Stimulated activated CD8-positive, alpha-beta memory T cell treated with anti-CD3 and anti-CD28 coated beads, Interleukin-4, amount 100 ng/mL, for 4 hours (primary cell): ENCODE measurements around the gene CEP76.
"Not testable (repeated sequence)": the region's sequence is repeated elsewhere in the genome, so short reads cannot be mapped to it uniquely, and the experiment has no call there.

Source experiments
- DNase-seq, 2 donors: peaks; one replicate each; pipeline ENCODE4 v3.0.0-alpha.2; 2020; ENCODE audit warnings: low read depth in 2 of 2, low spot score in 1 of 2

The CEP76 gene

DNA sequence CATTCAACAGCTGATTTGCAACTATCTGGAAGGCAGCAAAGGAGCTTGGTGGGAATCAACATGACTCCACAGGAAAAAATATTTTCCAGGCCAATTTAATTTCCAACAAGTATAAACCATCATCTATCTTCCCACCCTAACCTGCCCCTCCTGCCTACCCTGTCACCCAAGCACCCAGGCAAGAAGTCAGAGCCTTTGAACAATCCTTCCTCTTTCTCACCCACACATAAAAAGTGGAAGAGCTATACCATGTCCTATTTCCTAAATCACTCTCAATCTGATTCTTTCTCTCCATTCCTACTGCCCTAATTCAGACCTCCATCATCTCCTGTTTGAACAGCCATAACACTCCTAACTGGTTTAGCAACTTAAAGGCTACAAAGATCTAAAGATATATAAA lies 57.3 kb downstream of the CEP76 start:
- DNase-seq = no peak

DNA sequence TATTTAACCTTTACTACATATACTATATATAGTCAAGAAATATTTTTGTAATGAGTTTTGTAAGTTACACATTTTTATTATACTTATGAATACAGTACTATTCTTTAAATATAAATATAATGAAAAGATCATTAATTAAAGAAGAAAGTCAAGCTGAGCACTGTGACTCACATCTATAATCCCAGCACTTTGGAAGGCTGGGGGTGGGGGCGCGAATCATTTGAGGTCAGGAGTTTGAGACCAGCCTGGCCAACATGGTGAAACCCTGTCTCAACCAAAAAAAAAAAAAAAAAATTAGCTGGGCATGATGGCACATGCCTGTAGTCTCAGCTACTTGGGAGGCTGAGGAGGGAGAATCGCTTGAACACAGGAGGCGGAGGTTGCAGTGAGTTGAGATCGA lies 58.8 kb downstream of the CEP76 start:
- not testable (repeated sequence) for DNase-seq

DNA sequence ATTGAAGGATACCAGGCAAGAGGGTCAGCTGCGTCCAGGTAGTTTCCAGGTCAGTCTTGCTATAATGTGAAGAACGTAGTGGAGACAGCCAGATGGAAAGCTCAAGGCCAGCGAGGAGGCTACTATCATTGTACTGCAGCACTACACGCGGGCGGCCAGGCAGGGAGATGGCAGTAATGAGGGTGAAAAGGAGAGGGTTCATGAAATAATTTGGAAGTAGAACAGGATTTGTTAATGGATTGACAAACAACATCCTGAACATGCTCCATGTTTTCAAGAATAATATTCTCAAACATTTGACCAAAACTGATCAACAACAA lies 61.7 kb downstream of the CEP76 start:
- DNase-seq = no peak

DNA sequence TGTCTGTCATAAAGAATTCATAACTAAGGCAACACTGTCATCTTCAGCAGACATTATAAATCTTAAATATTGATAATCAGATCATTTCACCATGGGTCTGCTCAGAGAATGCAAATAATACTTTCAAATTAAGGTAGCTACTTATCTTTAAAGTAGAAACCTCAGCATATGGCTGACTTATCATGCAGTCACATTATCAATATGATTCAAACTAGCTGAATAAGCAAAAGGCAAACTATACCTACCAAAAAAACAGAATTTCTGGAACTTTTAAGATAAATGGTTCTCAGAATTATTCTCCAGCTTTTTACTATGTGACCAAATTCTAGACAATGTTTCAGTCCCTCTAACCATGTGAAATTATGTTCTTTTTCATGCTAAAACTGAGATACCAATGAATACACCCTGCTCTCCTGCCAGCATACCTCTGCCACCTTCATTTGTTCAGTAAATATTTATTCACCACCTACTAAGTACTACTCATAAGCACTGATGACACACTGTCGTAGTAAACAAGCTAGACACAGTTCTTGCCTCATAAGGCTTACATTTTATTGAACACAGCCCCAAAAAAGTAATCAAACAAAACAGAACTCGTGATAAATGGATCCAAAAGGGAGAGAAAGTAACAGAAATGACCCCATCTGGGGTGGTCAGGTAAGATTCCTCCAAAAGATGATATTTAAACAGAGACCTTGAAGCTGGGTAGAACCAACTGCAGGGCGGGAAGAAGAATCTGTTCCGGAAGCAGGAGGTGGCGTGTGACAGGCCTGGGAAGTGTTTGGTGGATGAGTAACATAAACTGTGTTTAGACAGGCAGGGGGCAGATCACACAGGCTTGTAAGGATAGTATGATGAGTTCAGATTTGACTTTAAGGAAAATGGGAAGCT lies 62.3 kb downstream of the CEP76 start:
- DNase-seq = no peak

DNA sequence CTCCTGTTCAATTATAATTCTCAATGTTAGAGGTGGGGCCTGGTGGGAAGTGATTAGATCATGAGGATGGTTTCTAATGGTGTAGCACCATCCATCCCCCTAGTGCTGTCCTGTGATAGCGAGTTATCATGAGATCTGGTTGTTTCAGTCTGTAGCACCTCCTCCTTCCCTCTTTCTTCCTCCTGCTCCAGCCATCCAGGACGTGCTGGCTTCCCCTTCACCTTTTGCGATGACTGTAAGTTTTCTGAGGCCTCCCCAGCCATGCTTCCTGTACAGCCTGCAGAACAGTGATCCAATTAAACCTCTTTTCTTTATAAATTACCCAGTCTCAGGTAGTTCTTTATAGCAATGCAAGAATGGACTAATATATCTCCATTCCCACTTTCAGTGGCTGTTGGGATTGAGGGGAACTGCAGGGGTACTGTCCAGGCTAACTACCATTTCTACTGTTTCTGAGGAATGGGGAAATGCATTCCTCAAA lies 63.8 kb downstream of the CEP76 start:
- DNase-seq = no peak

DNA sequence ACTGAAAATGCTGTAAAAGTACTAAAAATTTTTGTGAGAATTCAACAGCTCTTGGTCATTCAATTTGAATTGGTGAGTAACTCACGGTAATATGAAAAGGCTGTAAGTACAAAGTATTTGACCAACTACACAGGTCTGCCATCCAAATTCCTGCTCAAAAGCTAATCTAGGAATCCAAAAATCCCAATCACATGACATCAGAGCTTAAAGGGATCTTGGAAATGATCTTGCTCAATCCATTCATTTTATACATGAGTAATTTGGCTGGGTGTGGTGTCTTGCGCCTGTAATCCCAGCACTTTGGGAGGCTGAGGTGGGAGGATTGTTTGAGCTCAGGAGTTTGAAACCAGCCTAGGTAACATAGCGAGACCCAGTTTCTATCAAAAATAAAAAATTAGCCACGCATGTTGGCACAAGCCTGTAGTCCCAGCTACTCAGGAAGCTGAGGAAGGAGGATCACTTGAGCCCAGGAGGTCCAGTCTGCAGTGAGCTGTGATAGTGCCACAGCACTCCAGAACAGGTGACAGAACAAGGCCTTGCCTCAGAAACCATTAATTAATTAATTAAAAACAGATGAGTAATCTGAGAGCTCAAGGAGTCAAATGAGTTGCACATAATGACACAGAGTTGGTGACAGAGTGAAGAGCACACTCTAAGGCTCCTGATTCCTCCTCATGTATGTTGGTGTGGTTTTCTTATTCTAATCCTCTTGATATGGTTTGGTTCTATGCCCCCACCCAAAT lies 64.5 kb downstream of the CEP76 start:
- DNase-seq = no peak

DNA sequence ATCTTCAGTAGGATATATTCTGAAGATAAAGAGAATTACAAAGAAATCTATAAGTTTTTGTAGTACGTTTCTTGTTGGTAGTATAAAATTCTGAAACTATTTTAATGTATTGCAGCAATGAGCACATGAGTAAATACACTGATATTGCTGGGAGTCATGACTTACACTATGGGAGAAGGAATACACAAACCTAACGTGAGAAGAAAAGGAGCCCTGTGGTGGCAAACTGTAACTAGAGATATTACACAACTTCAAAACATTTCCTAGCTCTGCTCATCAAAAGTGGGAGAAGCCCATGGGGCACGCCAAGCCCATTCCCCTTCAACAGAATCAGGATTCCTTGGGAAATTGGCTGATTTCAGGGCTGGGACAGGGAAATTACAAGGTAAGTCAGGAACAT lies 65.1 kb downstream of the CEP76 start:
- DNase-seq = no peak

DNA sequence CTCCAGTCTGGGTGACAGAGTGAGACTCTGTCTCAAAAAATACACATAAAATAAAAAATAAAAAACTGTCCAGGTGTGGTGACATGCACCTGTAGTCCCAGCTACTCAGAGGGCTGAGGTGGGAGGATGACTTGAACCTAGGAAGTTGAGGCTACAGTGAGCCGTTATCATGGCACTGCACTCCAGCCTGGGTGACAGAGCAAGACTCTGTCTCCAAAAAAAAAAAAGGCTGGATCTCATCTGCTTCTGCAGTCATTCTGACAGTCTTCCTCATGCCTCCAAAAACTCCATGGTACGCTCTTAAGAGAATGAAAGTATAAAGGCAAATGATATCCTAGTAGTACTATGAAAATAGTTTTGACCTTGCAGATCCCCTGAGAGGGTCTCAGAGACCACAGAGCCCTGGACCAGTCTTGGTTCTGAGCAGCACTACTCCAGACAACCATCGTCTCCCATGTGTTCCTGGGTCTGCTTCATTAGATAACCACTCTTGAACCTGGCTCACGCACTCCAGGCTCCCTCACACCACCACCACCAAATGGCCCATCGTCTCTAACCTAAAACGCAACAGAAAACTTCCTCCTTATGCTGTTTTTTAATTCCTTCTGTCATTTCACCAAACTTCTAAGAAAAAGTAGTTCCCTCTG lies 70.6 kb downstream of the CEP76 start:
- no peak for DNase-seq

DNA sequence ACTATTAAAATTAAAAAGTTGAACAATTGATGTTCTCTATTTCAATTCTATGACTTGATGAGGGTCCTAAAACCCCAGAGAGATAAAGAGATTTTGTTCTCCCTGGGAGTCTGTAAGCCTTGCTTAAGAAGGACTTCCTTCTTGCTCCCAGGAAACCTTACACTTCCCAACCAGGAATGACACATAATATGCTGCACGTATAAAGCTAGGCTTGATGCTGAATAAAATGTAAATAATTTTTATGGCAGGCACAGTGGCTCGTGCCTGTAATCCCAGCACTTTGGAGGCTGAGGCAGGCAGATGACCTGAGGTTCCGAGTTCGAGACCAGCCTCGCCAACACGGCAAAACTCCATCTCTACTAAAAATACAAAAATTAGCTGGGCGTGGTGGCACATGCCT lies 72.4 kb downstream of the CEP76 start:
- no peak for DNase-seq

DNA sequence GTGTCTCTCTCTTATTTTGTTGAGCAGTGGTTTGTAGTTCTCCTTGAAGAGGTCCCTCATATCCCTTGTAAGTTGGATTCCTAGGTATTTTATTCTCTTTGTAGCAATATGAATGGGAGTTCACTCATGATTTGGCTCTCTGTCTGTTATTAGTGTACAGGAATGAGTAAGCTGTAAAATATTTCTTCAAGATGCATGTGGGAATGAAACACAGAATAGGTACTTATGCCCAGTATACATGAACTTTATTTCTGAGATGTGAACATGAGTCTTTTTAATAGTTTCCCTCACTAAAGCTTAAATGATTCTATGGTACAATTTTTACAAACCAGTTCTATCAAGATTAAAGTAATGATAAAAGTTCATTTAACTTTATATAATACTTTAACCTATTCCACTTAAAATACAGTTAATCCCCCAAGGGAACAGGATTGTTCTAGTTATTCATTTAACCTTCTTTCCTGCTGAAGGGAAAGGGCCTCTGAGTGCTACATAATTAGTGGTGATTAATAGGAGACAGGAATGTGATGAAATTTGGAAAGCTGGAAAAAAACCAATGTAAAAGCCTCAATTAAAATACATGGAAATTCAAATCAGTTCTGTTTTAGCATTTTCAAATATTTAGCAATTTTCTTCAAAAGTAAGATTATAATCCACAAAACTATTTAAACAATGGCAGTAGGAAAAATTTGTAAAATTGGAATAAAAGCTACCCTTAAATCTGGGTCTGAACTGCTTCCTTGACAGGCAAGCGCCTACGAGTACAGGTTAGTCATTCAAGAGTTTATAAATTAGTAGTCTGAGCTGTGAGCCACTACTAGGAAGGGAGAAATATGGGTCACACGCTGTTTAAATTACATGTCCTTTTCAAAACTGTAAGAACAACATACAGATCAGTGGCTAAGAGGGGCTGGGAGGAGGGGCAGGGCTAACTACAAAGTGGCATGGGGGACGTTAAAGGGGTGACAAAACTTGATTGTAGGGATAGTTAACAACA lies 73.5 kb downstream of the CEP76 start:
- DNase-seq = no peak

DNA sequence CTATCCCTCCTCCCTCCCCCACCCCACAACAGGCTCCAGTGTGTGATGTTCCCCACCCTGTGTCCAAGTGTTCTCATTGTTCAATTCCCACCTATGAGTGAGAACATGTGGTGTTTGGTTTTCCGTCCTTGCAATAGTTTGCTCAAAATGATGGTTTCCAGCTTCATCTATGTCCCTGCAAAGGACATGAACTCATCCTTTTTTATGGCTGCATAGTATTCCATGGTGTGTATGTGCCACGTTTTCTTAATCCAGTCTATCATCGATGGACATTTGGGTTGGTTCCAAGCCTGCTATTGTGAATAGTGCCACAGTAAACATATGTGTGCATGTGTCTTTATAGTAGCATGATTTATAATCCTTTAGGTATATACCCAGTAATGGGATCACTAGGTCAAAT lies 75.3 kb downstream of the CEP76 start:
- not testable (repeated sequence) for DNase-seq

DNA sequence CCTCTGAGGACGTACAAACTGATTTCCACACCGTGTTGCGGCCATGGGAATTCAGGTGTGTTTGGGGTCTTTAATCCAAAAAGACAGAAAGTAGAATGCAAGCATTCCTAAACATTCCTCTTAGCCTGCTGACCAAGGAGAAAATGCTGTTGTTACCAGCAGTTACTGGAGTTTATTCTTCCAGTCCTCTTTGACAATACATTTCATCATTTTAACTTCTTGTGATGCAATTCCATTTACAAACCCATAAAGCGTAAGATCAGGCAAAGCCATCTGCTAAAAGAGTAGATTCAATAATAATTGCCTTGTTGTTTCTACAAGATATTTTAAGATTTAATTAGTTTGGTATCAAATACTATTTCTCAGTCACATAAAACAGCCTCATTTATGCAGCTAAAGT lies 77.3 kb downstream of the CEP76 start:
- no peak for DNase-seq
